C4-2B (cell line): ENCODE results near the gene TCHH.

Experiments used
- H3K27ac ChIP-seq: fragments of 450-650 bp; 2 replicates; pipeline ENCODE4 v1.5.1; 2017
- CTCF ChIP-seq: fragments of 450-650 bp; conservative IDR thresholded peaks from 2 replicates; pipeline ENCODE4 v1.5.1; 2017; ENCODE audit warnings: mild to moderate bottlenecking
- ZFX ChIP-seq: fragments of 450-650 bp; IDR thresholded peaks from 2 replicates; pipeline ENCODE4 v1.6.1; 2017

The TCHH gene

DNA sequence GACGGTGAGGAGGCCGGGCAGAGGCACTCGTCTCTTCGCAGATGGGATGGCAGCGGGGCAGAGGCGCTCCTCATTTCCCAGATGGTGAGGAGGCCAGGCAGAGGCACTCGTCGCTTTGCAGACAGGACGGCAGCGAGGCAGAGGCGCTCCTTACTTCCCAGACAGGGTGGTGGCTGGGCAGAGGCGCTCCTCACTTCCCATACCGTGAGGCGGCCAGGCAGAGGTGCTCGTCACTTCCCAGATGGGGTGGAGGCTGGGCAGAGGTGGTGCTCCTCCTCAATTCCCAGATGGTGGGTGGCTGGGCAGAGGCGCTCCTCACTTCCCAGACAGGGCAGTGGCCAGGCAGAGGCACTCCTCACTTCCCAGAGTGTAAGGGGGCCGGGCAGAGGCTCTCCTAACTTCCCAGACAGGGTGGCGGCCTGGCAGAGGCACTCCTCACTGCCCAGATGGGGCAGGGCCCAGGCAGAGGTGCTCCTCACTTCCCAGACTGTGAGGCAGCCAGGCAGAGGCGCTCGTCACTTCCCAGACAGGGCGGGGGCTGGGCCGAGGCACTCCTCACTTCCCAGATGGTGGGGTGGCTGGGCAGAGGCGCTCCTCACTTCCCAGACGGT, 36.3 kb downstream of the TCHH start:
- no peak overlapping the region for H3K27ac ChIP-seq
- no peak for TF ChIP-seq CTCF
- TF ChIP-seq ZFX: no peak

DNA sequence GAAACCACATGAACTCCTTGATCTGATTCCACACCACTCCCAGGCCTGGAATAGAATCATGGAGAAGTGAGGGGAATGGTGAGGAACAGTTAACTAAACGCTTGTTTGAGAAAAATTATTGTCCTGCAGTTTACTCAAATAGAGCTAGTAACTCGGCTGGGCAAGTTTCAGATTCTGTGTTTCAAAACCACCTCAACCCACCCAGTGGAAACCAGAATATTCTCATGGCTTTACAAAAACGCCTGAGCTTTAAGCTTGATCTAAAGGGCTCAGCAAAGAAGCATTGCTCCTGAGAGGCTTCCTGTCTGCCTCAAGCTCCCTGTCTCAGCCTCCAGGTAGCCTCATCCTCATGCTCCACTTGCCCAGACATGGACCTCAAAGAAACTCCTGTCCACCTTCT, 42.9 kb downstream of the TCHH start:
- no peak for TF ChIP-seq ZFX
- no peak for TF ChIP-seq CTCF
- no peak overlapping the region for H3K27ac ChIP-seq

DNA sequence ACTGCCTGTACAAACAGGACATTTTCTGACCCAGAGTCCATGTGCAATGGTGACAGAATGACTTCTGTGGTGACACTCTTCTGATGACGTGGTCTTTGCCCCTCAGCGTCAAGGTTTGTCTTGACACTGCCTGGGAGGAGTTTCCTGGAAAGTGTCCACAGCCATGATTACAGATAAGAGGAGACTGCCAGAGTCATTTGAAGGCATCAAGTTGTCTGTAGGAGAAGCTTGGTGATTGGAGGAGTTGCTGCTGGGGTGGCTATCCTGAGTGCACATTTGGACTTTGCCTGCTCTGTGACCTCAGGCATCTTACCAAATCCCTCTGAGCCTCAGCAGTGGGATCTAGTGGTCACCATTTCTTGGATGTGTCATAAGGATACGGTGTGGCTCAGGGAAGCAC, 44.1 kb downstream of the TCHH start:
- no peak for TF ChIP-seq ZFX
- no peak for TF ChIP-seq CTCF
- H3K27ac ChIP-seq: no peak overlapping the region

- TF ChIP-seq CTCF (no peak), ZFX (no peak)
Measured at GRCh38 chr1:152067929-152068328, 47.3 kb downstream of the TCHH start.

DNA sequence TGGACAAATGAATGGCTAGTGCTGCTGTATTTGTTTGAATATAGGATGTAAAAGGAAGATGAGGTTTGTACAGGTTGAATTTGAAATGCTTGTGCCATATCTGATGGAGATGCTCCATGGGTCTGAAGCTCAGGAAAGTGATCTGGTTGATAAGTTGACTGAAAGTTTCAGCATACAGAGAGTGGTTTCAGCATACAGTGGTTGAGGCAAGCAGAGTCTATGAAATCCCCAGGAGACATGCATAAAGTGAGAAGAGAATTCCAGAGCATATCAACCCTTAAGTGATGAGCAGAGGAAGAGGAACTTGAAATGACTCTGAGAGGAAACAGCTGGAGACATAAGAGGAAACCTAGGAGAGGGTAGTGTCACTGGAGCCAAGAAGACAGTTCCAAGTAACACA, 48.1 kb downstream of the TCHH start:
- TF ChIP-seq CTCF (no peak), ZFX (no peak)
- no peak overlapping the region for H3K27ac ChIP-seq

More at GRCh38 chr1:152067929-152068328, 47.3 kb downstream of the TCHH start:
- no peak overlapping the region for H3K27ac ChIP-seq

GRCh38 chr1:152061952-152062351, 53.3 kb downstream of the TCHH start:
- no peak overlapping the region for H3K27ac ChIP-seq
- TF ChIP-seq ZFX: no peak
- no peak for TF ChIP-seq CTCF
